SH-SY5Y (cell line): ENCODE measurements around the gene INSM1.

ENCODE experiments used
- GATA2 ChIP-seq: IDR thresholded peaks from 2 replicates; pipeline ENCODE4 v1.6.1; 2011; ENCODE audit warnings: mild to moderate bottlenecking, low read depth, low read length
- GATA3 ChIP-seq: IDR thresholded peaks from 2 replicates; pipeline ENCODE4 v1.6.1; 2011; ENCODE audit warnings: low read depth, mild to moderate bottlenecking, low read length, moderate library complexity

The INSM1 gene

GRCh38 chr20:20342066-20342465 is 25.8 kb upstream of the INSM1 start:
- TF ChIP-seq GATA2 (no peak), GATA3 (no peak)

DNA sequence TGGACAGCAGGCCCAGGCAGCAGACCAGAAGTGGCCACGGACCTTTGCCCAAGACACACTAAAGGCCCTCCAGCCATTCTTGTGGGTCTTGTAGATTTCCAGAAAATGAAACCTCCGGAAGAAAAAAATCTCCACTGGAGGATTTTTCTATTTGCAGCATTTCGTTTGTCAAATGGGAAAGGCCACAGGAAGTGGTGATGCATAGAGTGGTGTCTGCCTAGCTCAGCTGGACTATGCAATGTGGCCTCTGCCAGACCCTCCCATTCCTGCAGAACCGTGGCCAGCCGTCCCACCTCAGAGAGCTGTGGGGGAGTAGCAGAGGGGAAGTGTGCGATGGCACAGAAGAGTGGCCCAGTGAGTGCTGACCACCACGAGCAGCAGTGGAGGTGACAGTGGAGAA is 24.0 kb upstream of the INSM1 start:
- TF ChIP-seq GATA3: no peak
- no peak for TF ChIP-seq GATA2

DNA sequence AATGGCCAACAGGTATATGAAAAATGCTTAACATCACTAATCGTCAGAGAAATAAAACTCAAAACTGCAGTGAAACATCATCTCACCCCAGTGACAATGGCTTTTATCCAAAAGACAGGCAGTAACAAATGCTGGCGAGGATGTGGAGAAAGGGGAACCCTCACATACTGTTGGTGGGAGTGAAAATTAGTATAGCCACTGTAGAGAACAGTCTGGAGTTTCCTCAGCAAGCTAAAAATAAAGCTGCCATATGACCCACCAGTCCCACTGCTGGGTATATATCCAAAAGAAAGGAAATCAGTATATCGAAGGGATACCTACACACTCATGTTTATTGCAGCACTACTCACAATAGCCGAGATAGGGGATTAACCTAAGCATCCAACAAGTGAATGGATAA is 23.4 kb upstream of the INSM1 start:
- TF ChIP-seq GATA2 (no peak), GATA3 (no peak)

GRCh38 chr20:20353576-20353975 is 14.3 kb upstream of the INSM1 start:
- TF ChIP-seq GATA2 (no peak), GATA3 (no peak)

DNA sequence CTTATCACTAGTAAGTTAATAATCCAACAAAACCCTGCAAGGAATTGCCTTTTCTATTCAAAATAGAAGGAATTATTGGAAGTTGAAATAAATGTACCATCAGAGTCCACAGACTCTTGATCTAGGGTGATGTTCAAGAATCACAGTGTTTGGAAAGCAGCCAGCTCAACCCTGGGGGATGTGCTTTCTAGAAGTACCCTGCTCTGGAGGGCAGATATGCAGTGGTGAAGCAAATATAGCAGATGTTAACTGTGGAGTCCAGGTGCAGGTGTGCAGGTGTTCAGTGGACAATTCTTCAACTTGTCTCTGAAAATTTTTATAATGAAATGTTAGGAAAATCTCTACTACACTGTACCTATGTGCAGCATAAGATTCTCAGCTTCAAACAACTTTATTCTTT is 9.1 kb upstream of the INSM1 start:
- TF ChIP-seq GATA3 (no peak), GATA2 (no peak)

- TF ChIP-seq GATA3 (no peak), GATA2 (no peak)
Observed at GRCh38 chr20:20359628-20360027, 8.3 kb upstream of the INSM1 start.

- TF ChIP-seq GATA2 (no peak), GATA3 (no peak)
Observed at GRCh38 chr20:20360464-20360863, 7.4 kb upstream of the INSM1 start.

DNA sequence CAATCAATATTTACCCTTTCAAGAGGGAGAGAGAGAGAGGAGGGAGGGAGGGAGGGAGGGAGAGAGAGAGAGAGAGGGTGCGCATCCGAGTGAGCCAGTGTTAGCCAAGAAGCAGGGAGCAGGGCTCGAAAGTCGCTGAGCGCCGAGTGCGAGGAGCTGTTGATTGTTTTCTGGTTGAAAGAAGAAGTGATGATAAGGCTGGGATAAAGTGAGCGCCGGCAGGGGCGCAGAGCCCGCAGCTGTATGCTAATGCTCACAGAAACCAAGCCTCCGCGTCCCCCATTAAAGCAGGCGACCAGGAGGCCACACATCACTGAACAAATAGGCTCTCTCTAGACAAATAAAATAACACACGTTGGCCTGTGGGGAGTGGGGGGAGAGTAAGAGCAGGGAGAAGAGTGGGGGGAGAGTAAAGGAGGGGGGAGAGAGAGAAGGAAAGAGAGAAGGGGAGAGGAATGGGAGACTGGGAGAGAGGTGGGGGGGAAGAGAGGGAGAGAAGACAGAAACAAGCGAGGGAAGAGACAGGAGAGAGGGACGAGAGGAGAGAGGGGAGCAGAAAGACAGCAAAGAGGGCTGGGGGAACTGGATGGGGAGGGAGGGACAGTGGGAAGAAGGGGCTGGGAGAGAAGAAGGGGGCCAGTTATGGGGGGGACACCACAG is 5.0 kb upstream of the INSM1 start:
- TF ChIP-seq GATA3 (no peak), GATA2 (no peak)

DNA sequence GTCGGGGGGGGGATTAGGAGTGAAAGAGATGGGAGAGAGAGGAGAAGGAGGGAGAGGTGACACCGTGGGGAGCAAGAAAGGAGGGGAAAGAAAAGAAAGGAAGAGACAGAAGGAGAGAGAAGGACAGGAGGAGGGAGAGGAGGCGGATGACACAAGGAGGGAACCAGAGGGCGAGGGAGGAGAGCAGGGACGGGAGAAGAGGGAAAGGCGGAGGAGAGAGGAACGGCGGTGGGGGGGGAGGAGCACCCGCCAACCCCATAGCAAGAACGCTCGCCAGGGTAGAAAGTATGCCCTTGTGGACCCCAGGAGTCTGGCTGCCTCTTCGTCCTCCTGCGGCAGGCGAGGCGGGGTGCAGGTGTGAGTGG is 4.5 kb upstream of the INSM1 start:
- no peak for TF ChIP-seq GATA3
- no peak for TF ChIP-seq GATA2

DNA sequence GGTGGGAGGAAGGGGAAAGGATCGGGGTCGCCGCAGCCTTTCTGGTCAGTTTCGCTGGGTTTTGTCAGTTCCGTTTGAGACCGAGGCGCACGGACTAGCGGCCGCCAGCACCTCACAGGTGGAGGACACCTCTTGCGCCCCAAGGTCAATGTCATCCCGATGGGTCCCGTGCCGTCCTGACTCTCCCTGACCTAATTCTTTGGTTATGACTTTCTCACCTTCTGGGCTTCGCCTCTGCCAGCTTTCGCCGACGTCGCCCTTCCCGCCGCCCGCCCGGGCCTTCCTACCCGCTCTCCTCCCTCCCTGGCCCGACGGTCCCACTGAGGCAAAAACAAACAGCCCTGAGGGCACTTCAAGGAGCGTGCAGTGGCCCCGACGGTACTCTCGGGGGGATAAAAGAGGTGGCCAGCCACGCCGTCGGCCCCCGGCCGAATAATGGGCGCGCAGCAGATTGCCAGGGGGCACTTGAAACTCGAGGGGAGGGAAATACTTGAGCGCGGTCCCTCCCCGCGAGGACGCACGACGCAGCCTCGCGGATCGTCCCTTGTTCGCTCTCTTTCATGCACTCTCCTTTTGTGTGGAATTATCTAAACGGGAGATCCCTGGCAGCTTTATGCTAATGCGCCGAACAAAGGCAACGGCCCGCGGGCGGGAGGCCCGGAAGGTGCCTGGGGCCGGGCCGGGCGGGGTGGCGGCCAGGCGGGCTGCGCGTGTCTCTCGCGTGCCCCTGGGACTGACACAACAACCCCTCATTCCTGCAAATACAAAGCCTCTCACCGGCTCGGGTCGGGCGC is 3.9 kb upstream of the INSM1 start:
- TF ChIP-seq GATA3 (no peak), GATA2 (no peak)

DNA sequence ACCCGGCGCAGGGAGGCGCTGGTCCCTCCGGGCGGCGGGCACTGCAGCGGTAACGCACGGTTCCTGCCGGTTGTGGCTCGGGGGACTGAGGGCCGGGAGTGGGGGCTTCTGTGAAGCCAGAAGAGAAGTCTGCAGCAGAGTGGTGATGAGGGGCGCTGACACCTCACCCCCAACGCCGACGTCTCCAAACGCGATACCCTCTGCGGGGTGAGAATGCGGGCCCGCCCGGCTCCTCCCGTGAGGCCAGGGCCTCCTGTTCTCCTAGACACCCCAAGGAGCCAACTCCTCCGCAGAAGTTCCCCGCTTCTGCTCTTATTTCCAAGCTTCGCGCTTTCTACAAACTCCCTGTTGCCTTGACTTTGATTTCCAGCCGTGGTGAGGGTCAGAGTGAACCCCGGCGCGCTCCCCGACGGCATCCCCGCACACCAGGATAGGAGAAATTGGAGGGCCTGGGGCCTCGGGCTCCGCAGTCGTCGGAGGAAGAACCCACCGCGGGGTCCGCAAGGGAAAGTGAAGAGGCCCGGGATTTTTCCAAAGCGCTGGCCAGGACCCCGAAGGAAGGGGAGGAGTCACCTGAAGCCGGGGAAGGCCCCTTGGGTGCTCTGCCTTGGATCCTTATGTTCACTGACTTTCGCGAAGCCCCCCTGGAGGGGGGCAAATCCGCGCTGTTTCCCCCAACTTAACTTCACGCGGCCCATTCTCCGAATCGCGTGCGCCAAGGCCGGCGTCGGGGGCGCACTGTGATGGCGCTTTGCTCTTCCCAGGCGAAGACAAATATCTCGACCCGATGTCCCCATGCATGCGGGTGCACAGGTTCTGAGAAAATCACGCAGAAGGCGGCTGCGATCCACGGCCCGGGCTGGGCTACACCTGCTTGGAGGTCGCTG is 3.1 kb upstream of the INSM1 start:
- no peak for TF ChIP-seq GATA3
- TF ChIP-seq GATA2: no peak

DNA sequence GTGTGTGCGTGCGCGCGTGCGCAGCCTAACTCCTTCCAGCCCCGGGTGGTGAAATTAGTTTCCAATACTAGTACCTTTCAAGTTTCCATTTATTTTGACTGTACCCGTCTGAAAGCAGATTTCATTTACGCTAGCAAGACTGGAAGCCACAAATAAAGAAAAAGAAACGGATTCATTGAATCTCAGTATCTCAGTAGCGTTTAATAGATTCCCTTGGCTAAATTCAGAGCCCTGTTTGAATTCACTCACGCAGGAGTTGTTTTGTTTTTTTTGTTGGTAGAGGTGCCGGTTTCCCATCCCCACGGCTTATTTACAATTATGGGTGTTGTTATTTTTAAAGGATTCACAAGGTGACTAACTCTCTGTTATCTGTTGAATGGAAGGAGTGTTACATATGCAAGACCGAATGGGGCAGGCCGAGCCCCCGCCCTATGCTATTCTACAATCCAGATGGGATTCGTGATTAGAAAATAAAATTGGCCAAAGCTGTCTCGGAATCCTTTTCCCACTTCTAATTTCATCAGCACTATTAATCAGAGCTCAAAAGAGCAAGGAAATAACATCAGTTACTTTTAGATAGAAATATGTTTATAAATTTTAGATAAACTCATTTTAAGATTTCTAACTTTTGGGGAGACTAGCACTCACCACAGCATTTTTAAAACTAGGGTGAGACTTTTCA is 2.3 kb upstream of the INSM1 start:
- no peak for TF ChIP-seq GATA2
- TF ChIP-seq GATA3: no peak

DNA sequence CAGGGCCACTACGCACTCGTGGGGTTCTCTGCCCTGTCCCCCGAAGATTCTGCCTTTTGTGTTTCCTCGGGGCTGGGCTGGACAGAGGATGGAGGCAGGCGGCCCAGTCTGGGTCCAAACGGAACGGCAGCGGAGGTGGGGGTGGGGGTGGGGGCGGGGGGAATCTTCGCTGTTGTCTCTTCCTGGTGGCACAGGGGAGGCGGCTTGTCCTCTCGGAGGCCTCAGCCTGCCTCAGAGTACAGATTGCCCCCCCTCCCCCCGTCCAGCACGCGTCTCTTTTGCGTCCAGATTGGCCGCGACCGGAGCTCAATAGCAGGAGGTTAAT is 1.4 kb upstream of the INSM1 start:
- TF ChIP-seq GATA3 (no peak), GATA2 (no peak)
